Nephron progenitor cell (in vitro differentiated cells): ENCODE results near the gene KRTAP10-6.

Experiments
- DNase-seq: peaks from one replicate; pipeline ENCODE4 v3.0.0; 2021
- H3K27ac Mint-ChIP-seq: 2 replicates; pipeline ENCODE4 v1.8.0; 2021; ENCODE audit warnings: mild to moderate bottlenecking, moderate library complexity, mixed read lengths
- H3K27me3 Mint-ChIP-seq: 2 replicates; pipeline ENCODE4 v1.8.0; 2021; ENCODE audit warnings: mild to moderate bottlenecking, low read depth, mixed read lengths; ENCODE audit not compliant: poor library complexity
- H3K36me3 Mint-ChIP-seq: 2 replicates; pipeline ENCODE4 v1.8.0; 2021; ENCODE audit warnings: low read depth, mixed read lengths
- H3K4me1 Mint-ChIP-seq: 2 replicates; pipeline ENCODE4 v1.8.0; 2021; ENCODE audit warnings: mixed read lengths
- H3K4me3 Mint-ChIP-seq: 2 replicates; pipeline ENCODE4 v1.8.0; 2021; ENCODE audit warnings: mild to moderate bottlenecking, moderate library complexity, mixed read lengths
- H3K9me3 Mint-ChIP-seq: 2 replicates; pipeline ENCODE4 v1.8.0; 2021; ENCODE audit warnings: mild to moderate bottlenecking, moderate library complexity, mixed read lengths
- CTCF ChIP-seq: fragments of 200-600 bp; sonication (generic); IDR thresholded peaks from 2 replicates; pipeline ENCODE4 v1.5.0; 2021; ENCODE audit warnings: antibody characterized with exemption

KRTAP10-6 gene

GRCh38 chr21:44626673-44627143 is 34.4 kb upstream of the KRTAP10-6 start, which contains the start of gene KRTAP10-9:
TSS of gene KRTAP10-9 (plus strand) at chr21:44627093. CDS start at chr21:44627172, 79 bp downstream.
- no peak for DNase-seq
- TF ChIP-seq CTCF: no peak
- no peak within 1 kb of the TSS for H3K4me3 Mint-ChIP-seq
- H3K27ac Mint-ChIP-seq: no peak within 1 kb of the TSS
- H3K27me3 Mint-ChIP-seq: peaks cover 7% of the 10 kb centered on the region
- H3K36me3 Mint-ChIP-seq: peaks cover 27% of the 10 kb centered on the region
- H3K9me3 Mint-ChIP-seq: peaks cover 60% of the 10 kb centered on the region
- H3K4me1 Mint-ChIP-seq: peaks cover 7% of the 10 kb centered on the region

- Mint-ChIP-seq H3K4me1 (peaks cover 7% of the 10 kb centered on the region), H3K27me3 (peaks cover 7% of the 10 kb centered on the region), H3K4me3 (no peak overlapping the region), H3K36me3 (peaks cover 22% of the 10 kb centered on the region), H3K27ac (no peak overlapping the region), H3K9me3 (peaks cover 60% of the 10 kb centered on the region)
- no peak for DNase-seq
- TF ChIP-seq CTCF: no peak
These were observed 34.0 kb upstream of the KRTAP10-6 start for GRCh38 chr21:44626262-44626661.

- Mint-ChIP-seq H3K4me1 (peaks cover 7% of the 10 kb centered on the region), H3K27me3 (peaks cover 7% of the 10 kb centered on the region), H3K27ac (no peak overlapping the region), H3K9me3 (peaks cover 57% of the 10 kb centered on the region), H3K4me3 (no peak overlapping the region), H3K36me3 (peaks cover 18% of the 10 kb centered on the region)
- no peak for DNase-seq
- TF ChIP-seq CTCF: no peak
These were observed 33.5 kb upstream of the KRTAP10-6 start for GRCh38 chr21:44625756-44626155.

GRCh38 chr21:44623575-44623974 is 31.3 kb upstream of the KRTAP10-6 start:
- H3K27me3 Mint-ChIP-seq: peaks cover 3% of the 10 kb centered on the region
- H3K4me3 Mint-ChIP-seq: no peak overlapping the region
- TF ChIP-seq CTCF: no peak
- DNase-seq: no peak
- H3K27ac Mint-ChIP-seq: no peak overlapping the region
- H3K36me3 Mint-ChIP-seq: peaks cover 18% of the 10 kb centered on the region
- peaks cover 67% of the 10 kb centered on the region for H3K9me3 Mint-ChIP-seq
- H3K4me1 Mint-ChIP-seq: peaks cover 7% of the 10 kb centered on the region

GRCh38 chr21:44619886-44620285 is 27.6 kb upstream of the KRTAP10-6 start:
- peaks cover 59% of the 10 kb centered on the region for H3K9me3 Mint-ChIP-seq
- DNase-seq: no peak
- peaks cover 18% of the 10 kb centered on the region for H3K36me3 Mint-ChIP-seq
- H3K27ac Mint-ChIP-seq: no peak overlapping the region
- peaks cover 4% of the 10 kb centered on the region for H3K27me3 Mint-ChIP-seq
- no peak for TF ChIP-seq CTCF
- H3K4me1 Mint-ChIP-seq: peaks cover 18% of the 10 kb centered on the region
- H3K4me3 Mint-ChIP-seq: no peak overlapping the region

- no peak for TF ChIP-seq CTCF
- no peak for DNase-seq
- Mint-ChIP-seq H3K4me3 (no peak overlapping the region), H3K9me3 (peaks cover 49% of the 10 kb centered on the region), H3K27ac (no peak overlapping the region), H3K27me3 (peaks cover 4% of the 10 kb centered on the region), H3K36me3 (peaks cover 10% of the 10 kb centered on the region), H3K4me1 (peaks cover 24% of the 10 kb centered on the region)
These were observed 26.6 kb upstream of the KRTAP10-6 start for GRCh38 chr21:44618909-44619308.
